ENCODE results near the gene POLR1A. TPM values are rescaled to one million over a fixed set of nuclear protein-coding genes. Genes with fewer than 3 reads are reported as not detected.

POLR1A gene
- total RNA-seq, 1 experiment from 2014 or later, result 47.5 TPM

DNA sequence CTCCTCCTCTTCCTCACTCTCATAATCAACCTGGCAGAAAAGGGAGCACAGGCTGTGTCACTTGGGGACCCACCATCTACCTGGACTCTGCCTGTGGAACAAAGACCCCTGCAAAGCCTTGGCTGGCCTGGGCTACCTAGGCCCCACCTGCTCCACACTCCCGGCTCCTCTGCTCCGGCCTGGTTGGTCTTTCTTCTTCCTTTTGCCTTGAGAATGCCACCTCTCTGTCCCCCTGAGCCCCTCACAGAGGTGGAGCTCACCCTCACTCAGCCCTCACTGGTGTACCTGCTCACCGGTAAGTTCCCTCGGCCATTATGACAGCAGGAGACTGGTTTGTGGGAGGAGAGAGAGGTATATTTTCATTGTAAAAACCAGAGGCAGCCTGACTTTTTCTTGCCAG, 74.1 kb downstream of the POLR1A start:
- Mint-ChIP-seq H3K27ac (no peak overlapping the region), H3K27me3 (ENCODE audit: low read depth) (no peaks in the 10 kb centered on the region), H3K36me3 (peaks cover 66% of the 10 kb centered on the region), H3K4me3 (no peak overlapping the region), H3K9me3 (no peaks in the 10 kb centered on the region), H3K4me1 (peaks cover 8% of the 10 kb centered on the region)
- DNase-seq (ENCODE audit: low spot score) (no peak), ATAC-seq (no peak)
- ChIA-PET POLR2A (no interaction called here), CTCF (no interaction called here)
- TF ChIP-seq FOXJ3 (CRISPR knock-in tag; IDR thresholded peaks at IDR 0.05; ENCODE audit: borderline replicate concordance), result no peak
- TF ChIP-seq CREM (CRISPR knock-in tag; IDR thresholded peaks at IDR 0.05), result no peak
- no peak for TF ChIP-seq NR3C1 (CRISPR knock-in tag; conservative IDR thresholded peaks at IDR 0.05; ENCODE audit: low read depth)
- no peak for TF ChIP-seq ZNF671 (CRISPR knock-in tag; IDR thresholded peaks at IDR 0.05)
- TF ChIP-seq, protein P1, sequence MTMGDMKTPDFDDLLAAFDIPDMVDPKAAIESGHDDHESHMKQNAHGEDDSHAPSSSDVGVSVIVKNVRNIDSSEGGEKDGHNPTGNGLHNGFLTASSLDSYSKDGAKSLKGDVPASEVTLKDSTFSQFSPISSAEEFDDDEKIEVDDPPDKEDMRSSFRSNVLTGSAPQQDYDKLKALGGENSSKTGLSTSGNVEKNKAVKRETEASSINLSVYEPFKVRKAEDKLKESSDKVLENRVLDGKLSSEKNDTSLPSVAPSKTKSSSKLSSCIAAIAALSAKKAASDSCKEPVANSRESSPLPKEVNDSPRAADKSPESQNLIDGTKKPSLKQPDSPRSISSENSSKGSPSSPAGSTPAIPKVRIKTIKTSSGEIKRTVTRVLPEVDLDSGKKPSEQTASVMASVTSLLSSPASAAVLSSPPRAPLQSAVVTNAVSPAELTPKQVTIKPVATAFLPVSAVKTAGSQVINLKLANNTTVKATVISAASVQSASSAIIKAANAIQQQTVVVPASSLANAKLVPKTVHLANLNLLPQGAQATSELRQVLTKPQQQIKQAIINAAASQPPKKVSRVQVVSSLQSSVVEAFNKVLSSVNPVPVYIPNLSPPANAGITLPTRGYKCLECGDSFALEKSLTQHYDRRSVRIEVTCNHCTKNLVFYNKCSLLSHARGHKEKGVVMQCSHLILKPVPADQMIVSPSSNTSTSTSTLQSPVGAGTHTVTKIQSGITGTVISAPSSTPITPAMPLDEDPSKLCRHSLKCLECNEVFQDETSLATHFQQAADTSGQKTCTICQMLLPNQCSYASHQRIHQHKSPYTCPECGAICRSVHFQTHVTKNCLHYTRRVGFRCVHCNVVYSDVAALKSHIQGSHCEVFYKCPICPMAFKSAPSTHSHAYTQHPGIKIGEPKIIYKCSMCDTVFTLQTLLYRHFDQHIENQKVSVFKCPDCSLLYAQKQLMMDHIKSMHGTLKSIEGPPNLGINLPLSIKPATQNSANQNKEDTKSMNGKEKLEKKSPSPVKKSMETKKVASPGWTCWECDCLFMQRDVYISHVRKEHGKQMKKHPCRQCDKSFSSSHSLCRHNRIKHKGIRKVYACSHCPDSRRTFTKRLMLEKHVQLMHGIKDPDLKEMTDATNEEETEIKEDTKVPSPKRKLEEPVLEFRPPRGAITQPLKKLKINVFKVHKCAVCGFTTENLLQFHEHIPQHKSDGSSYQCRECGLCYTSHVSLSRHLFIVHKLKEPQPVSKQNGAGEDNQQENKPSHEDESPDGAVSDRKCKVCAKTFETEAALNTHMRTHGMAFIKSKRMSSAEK (CRISPR knock-in tag; IDR thresholded peaks at IDR 0.05; ENCODE audit: borderline replicate concordance), result no peak
- no peak for TF ChIP-seq ELF4 (CRISPR knock-in tag; IDR thresholded peaks at IDR 0.05; ENCODE audit: low read depth)
- TF ChIP-seq ZBTB21 (CRISPR knock-in tag; IDR thresholded peaks at IDR 0.05; ENCODE audit: borderline replicate concordance), result no peak
- TF ChIP-seq, protein P2, sequence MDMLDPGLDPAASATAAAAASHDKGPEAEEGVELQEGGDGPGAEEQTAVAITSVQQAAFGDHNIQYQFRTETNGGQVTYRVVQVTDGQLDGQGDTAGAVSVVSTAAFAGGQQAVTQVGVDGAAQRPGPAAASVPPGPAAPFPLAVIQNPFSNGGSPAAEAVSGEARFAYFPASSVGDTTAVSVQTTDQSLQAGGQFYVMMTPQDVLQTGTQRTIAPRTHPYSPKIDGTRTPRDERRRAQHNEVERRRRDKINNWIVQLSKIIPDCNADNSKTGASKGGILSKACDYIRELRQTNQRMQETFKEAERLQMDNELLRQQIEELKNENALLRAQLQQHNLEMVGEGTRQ (CRISPR knock-in tag; IDR thresholded peaks at IDR 0.05), result no peak
- TF ChIP-seq, protein P3, sequence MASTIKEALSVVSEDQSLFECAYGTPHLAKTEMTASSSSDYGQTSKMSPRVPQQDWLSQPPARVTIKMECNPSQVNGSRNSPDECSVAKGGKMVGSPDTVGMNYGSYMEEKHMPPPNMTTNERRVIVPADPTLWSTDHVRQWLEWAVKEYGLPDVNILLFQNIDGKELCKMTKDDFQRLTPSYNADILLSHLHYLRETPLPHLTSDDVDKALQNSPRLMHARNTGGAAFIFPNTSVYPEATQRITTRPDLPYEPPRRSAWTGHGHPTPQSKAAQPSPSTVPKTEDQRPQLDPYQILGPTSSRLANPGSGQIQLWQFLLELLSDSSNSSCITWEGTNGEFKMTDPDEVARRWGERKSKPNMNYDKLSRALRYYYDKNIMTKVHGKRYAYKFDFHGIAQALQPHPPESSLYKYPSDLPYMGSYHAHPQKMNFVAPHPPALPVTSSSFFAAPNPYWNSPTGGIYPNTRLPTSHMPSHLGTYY (CRISPR knock-in tag; IDR thresholded peaks at IDR 0.05), result no peak
- no peak for TF ChIP-seq NR2C2 (CRISPR knock-in tag; IDR thresholded peaks at IDR 0.05)
- TF ChIP-seq, protein P4, sequence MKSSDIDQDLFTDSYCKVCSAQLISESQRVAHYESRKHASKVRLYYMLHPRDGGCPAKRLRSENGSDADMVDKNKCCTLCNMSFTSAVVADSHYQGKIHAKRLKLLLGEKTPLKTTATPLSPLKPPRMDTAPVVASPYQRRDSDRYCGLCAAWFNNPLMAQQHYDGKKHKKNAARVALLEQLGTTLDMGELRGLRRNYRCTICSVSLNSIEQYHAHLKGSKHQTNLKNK (CRISPR knock-in tag; IDR thresholded peaks at IDR 0.05), result no peak
- TF ChIP-seq RORB (CRISPR knock-in tag; IDR thresholded peaks at IDR 0.05), result no peak
- TF ChIP-seq ZNF232 (CRISPR knock-in tag; IDR thresholded peaks at IDR 0.05), result no peak
- TF ChIP-seq, protein P5, sequence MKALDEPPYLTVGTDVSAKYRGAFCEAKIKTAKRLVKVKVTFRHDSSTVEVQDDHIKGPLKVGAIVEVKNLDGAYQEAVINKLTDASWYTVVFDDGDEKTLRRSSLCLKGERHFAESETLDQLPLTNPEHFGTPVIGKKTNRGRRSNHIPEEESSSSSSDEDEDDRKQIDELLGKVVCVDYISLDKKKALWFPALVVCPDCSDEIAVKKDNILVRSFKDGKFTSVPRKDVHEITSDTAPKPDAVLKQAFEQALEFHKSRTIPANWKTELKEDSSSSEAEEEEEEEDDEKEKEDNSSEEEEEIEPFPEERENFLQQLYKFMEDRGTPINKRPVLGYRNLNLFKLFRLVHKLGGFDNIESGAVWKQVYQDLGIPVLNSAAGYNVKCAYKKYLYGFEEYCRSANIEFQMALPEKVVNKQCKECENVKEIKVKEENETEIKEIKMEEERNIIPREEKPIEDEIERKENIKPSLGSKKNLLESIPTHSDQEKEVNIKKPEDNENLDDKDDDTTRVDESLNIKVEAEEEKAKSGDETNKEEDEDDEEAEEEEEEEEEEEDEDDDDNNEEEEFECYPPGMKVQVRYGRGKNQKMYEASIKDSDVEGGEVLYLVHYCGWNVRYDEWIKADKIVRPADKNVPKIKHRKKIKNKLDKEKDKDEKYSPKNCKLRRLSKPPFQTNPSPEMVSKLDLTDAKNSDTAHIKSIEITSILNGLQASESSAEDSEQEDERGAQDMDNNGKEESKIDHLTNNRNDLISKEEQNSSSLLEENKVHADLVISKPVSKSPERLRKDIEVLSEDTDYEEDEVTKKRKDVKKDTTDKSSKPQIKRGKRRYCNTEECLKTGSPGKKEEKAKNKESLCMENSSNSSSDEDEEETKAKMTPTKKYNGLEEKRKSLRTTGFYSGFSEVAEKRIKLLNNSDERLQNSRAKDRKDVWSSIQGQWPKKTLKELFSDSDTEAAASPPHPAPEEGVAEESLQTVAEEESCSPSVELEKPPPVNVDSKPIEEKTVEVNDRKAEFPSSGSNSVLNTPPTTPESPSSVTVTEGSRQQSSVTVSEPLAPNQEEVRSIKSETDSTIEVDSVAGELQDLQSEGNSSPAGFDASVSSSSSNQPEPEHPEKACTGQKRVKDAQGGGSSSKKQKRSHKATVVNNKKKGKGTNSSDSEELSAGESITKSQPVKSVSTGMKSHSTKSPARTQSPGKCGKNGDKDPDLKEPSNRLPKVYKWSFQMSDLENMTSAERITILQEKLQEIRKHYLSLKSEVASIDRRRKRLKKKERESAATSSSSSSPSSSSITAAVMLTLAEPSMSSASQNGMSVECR (CRISPR knock-in tag; IDR thresholded peaks at IDR 0.05; ENCODE audit: borderline replicate concordance), result no peak
- TF ChIP-seq ZNF317 (CRISPR knock-in tag; IDR thresholded peaks at IDR 0.05; ENCODE audit: borderline replicate concordance, low read depth), result no peak
- TF ChIP-seq, protein P6, sequence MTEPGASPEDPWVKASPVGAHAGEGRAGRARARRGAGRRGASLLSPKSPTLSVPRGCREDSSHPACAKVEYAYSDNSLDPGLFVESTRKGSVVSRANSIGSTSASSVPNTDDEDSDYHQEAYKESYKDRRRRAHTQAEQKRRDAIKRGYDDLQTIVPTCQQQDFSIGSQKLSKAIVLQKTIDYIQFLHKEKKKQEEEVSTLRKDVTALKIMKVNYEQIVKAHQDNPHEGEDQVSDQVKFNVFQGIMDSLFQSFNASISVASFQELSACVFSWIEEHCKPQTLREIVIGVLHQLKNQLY (CRISPR knock-in tag; IDR thresholded peaks at IDR 0.05), result no peak
- TF ChIP-seq ZNF219 (CRISPR knock-in tag; IDR thresholded peaks at IDR 0.05; ENCODE audit: borderline replicate concordance), result no peak
